Muscle of arm (tissue), 14 donors: ENCODE measurements around the gene ADRA2A. TPM values are rescaled to one million over a fixed set of nuclear protein-coding genes. Genes with fewer than 3 reads are reported as not detected.
A peak's percentile ranks its signal among the peaks of the same experiment; 100 is the strongest.

Experiments
- DNase-seq: peaks from one replicate; pipeline ENCODE4 v3.0.0-alpha.2; 2013
- long read RNA-seq, 11 donors: transcript quantifications; one replicate each; lab custom pipeline, GENCODE V29; 2026
- polyA plus RNA-seq, 12 donors: library from polyadenylated mRNA; unstranded; fragments of 120-200 nt; gene quantifications; one replicate each; pipeline ENCODE4 v1.2.1, GENCODE V29; 2013; ENCODE audit not compliant: insufficient read length in 12 of 12

The ADRA2A gene
- polyA plus RNA-seq: 1 to 10 TPM in 11 of 12 donors, not detected in 1; 2.1 to 5.1 (median 4.0) TPM
- long read RNA-seq, donor 1, transcript ADRA2A-201 (1 exons, 3,745 nt): major isoform, 13 of 13 reads
- long read RNA-seq, donor 1, partial matches to known transcripts: 0 of 13 reads
- long read RNA-seq, donor 1, other reads (novel, unspliced or antisense): 0 of 13 reads
- long read RNA-seq, donor 2, transcript ADRA2A-201 (1 exons, 3,745 nt): major isoform, 5 of 5 reads
- long read RNA-seq, donor 2, partial matches to known transcripts: 0 of 5 reads
- long read RNA-seq, donor 2, other reads (novel, unspliced or antisense): 0 of 5 reads
- long read RNA-seq, donor 3, partial matches to known transcripts: 0 of 1 reads
- long read RNA-seq, donor 3, other reads (novel, unspliced or antisense): 0 of 1 reads
- long read RNA-seq, donor 4, partial matches to known transcripts: 0 of 3 reads
- long read RNA-seq, donor 4, other reads (novel, unspliced or antisense): 0 of 3 reads
- long read RNA-seq, donor 5: 0 reads
- long read RNA-seq, donor 6, partial matches to known transcripts: 0 of 2 reads
- long read RNA-seq, donor 6, other reads (novel, unspliced or antisense): 0 of 2 reads
- long read RNA-seq, donor 7, partial matches to known transcripts: 0 of 2 reads
- long read RNA-seq, donor 7, other reads (novel, unspliced or antisense): 0 of 2 reads
- long read RNA-seq, donor 8, transcript ADRA2A-201 (1 exons, 3,745 nt): major isoform, 5 of 5 reads
- long read RNA-seq, donor 8, partial matches to known transcripts: 0 of 5 reads
- long read RNA-seq, donor 8, other reads (novel, unspliced or antisense): 0 of 5 reads
- long read RNA-seq, donor 9, partial matches to known transcripts: 0 of 3 reads
- long read RNA-seq, donor 9, other reads (novel, unspliced or antisense): 0 of 3 reads
- long read RNA-seq, donor 10, transcript ADRA2A-201 (1 exons, 3,745 nt): major isoform, 5 of 5 reads
- long read RNA-seq, donor 10, partial matches to known transcripts: 0 of 5 reads
- long read RNA-seq, donor 10, other reads (novel, unspliced or antisense): 0 of 5 reads
- long read RNA-seq, donor 11, partial matches to known transcripts: 0 of 2 reads
- long read RNA-seq, donor 11, other reads (novel, unspliced or antisense): 0 of 2 reads

GRCh38 chr10:111076682-111077478 lies at the start of gene ADRA2A:
TSS of gene ADRA2A (plus strand) at chr10:111077029. CDS start at chr10:111077997, 968 bp downstream.
- DNase-seq: peak; percentile 34

GRCh38 chr10:111030042-111030750 lies 46.6 kb upstream of the ADRA2A start:
- no peak for DNase-seq

- DNase-seq: no peak
These were observed 42.1 kb upstream of the ADRA2A start for GRCh38 chr10:111034598-111035310.

- DNase-seq: no peak
These were observed 41.3 kb upstream of the ADRA2A start for GRCh38 chr10:111035542-111035941.

GRCh38 chr10:111037858-111038257 lies 39.0 kb upstream of the ADRA2A start:
- no peak for DNase-seq

- DNase-seq: no peak
These were observed 37.3 kb upstream of the ADRA2A start for GRCh38 chr10:111039522-111039921.

- no peak for DNase-seq
These were observed 19.8 kb upstream of the ADRA2A start for GRCh38 chr10:111057006-111057405.

- no peak for DNase-seq
These were observed 13.4 kb upstream of the ADRA2A start for GRCh38 chr10:111063471-111063870.

GRCh38 chr10:111072232-111072631 lies 4.6 kb upstream of the ADRA2A start:
- no peak for DNase-seq

- DNase-seq: no peak
These were observed 1.1 kb upstream of the ADRA2A start for GRCh38 chr10:111075577-111076185.

- peak; percentile 70 for DNase-seq
These were observed 593 bp upstream of the ADRA2A start for GRCh38 chr10:111076191-111076681.

GRCh38 chr10:111077479-111077784 lies 603 bp downstream of the ADRA2A start:
- no peak for DNase-seq

- no peak for DNase-seq
These were observed 1.1 kb downstream of the ADRA2A start for GRCh38 chr10:111077785-111078504.

GRCh38 chr10:111078505-111079185 lies 1.8 kb downstream of the ADRA2A start:
- DNase-seq: no peak

- no peak for DNase-seq
These were observed 2.5 kb downstream of the ADRA2A start for GRCh38 chr10:111079241-111079760.

- DNase-seq: no peak
These were observed 3.0 kb downstream of the ADRA2A start for GRCh38 chr10:111079781-111080180.

- DNase-seq: no peak
These were observed 3.4 kb downstream of the ADRA2A start for GRCh38 chr10:111080224-111080623.

- DNase-seq: no peak
These were observed 4.8 kb downstream of the ADRA2A start for GRCh38 chr10:111081595-111081994.
